ENCODE measurements around the gene CDK5RAP2. TPM values are rescaled to one million over a fixed set of nuclear protein-coding genes. Genes with fewer than 3 reads are reported as not detected.

Gene CDK5RAP2
- total RNA-seq, 1 experiment from 2014 or later, result 56.4 TPM

DNA sequence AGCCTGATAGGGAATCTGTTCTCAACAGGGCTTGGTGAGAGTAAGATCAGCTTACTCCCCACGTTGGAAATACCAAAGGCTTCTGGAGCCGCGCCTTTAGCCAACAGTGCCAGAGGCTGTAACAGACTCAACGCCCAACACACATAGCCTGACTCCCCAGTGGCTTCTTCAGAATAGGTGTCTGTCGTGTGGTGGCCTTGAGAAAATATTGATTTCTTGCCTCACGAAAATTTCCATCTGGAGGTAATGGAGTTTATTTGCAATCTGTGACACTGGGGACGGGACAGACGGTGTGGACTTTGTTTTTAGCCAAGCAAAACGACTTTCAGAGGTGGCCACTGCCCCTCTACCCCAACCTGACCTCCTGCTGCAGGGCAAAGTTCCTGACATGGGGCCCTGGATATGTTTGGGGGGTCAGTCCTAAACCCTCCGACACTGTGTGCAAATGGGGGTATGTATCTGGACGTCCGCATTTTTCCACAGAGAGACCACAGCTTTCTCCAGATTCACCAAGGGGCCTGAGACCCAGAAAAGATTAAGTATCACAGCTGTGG is 189.3 kb downstream of the CDK5RAP2 start:
- no peak overlapping the region for H3K23ac ChIP-seq (ENCODE audit: insufficient read length, low read depth, low read length)
- no peak overlapping the region for H4K8ac ChIP-seq (replicated peaks; ENCODE audit: insufficient read length, low read depth, low read length)
- H2BK15ac ChIP-seq (ENCODE audit: low read depth, low read length), result no peak overlapping the region
- no peaks in the 10 kb centered on the region for H3K27me3 Mint-ChIP-seq (ENCODE audit: low read depth)
- H3T11ph ChIP-seq (ENCODE audit: low read length), result no peak overlapping the region
- no peak overlapping the region for H4K5ac ChIP-seq (ENCODE audit: insufficient read length, low read depth, low read length)
- H3K9me3 Mint-ChIP-seq, result no peaks in the 10 kb centered on the region
- H3K56ac ChIP-seq (ENCODE audit: insufficient read length, low read depth, low read length), result no peak overlapping the region
- H2AK5ac ChIP-seq (ENCODE audit: insufficient read length, low read length), result no peak overlapping the region
- no peak overlapping the region for H3K14ac ChIP-seq (ENCODE audit: insufficient read depth, low read length)
- H2BK12ac ChIP-seq (ENCODE audit: insufficient read length, low read depth, low read length), result no peak overlapping the region
- H3K4me2 ChIP-seq (ENCODE audit: insufficient read depth, insufficient read length, low read length), result no peak overlapping the region
- H2BK120ac ChIP-seq (ENCODE audit: low read depth, low read length, poor library complexity, severe bottlenecking), result no peak overlapping the region
- no peak overlapping the region for H3K27ac Mint-ChIP-seq
- no peaks in the 10 kb centered on the region for H4K20me1 ChIP-seq (ENCODE audit: control insufficient read depth, insufficient read depth, insufficient read length)
- no peaks in the 10 kb centered on the region for H3K4me1 ChIP-seq (ENCODE audit: insufficient read depth, low read length)
- no peaks in the 10 kb centered on the region for H3K4me1 Mint-ChIP-seq
- no peak overlapping the region for H3K4me3 Mint-ChIP-seq
- no peaks in the 10 kb centered on the region for H3K9me3 ChIP-seq (ENCODE audit: control insufficient read depth, low read depth, low read length)
- H3K18ac ChIP-seq (ENCODE audit: insufficient read length, low read depth, low read length), result no peak overlapping the region
- no peak for DNase-seq
- no peak overlapping the region for H4K91ac ChIP-seq (ENCODE audit: insufficient read length, low read depth, low read length)
- no peaks in the 10 kb centered on the region for H3K23me2 ChIP-seq (ENCODE audit: insufficient read length, low read depth, low read length, poor library complexity, severe bottlenecking)
- no peaks in the 10 kb centered on the region for H3K79me1 ChIP-seq (ENCODE audit: insufficient read depth, low read depth, low read length, poor library complexity, severe bottlenecking)
- H3K4ac ChIP-seq (ENCODE audit: low read depth, low read length), result no peak overlapping the region
- H3K36me3 Mint-ChIP-seq (ENCODE audit: insufficient read depth in 1 of 3, low read depth in 3 of 3), result peaks cover 28 to 71% (median 54%) of the 10 kb centered on the region in 3 experiments; a peak in 6 of 7 replicates
- no peaks in the 10 kb centered on the region for H3K79me2 ChIP-seq (ENCODE audit: insufficient read depth, low read length)
- H2BK20ac ChIP-seq (ENCODE audit: low read depth, low read length, poor library complexity, severe bottlenecking), result no peak overlapping the region
- H3K27me3 ChIP-seq (ENCODE audit: insufficient read depth, low read length), result no peaks in the 10 kb centered on the region
- WGBS (ENCODE audit: extremely low coverage, insufficient read length, low lambda C conversion rate), result no CpG with 5 or more reads among the region's 12 CpGs
- H2BK5ac ChIP-seq (ENCODE audit: insufficient read length, low read length), result no peak overlapping the region
- no peak overlapping the region for H3K27ac ChIP-seq (ENCODE audit: insufficient read length, low read depth, low read length)
- H2AFZ ChIP-seq (ENCODE audit: low read length), result no peak overlapping the region
- TF ChIP-seq, protein P1, sequence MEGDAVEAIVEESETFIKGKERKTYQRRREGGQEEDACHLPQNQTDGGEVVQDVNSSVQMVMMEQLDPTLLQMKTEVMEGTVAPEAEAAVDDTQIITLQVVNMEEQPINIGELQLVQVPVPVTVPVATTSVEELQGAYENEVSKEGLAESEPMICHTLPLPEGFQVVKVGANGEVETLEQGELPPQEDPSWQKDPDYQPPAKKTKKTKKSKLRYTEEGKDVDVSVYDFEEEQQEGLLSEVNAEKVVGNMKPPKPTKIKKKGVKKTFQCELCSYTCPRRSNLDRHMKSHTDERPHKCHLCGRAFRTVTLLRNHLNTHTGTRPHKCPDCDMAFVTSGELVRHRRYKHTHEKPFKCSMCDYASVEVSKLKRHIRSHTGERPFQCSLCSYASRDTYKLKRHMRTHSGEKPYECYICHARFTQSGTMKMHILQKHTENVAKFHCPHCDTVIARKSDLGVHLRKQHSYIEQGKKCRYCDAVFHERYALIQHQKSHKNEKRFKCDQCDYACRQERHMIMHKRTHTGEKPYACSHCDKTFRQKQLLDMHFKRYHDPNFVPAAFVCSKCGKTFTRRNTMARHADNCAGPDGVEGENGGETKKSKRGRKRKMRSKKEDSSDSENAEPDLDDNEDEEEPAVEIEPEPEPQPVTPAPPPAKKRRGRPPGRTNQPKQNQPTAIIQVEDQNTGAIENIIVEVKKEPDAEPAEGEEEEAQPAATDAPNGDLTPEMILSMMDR (conservative IDR thresholded peaks at IDR 0.05), result no peak
- no peak overlapping the region for H3K9ac ChIP-seq (ENCODE audit: extremely low read depth, insufficient read length, low read length)

All from H9 (cell line).